ENCODE results near the gene ERGIC1. TPM values are rescaled to one million over a fixed set of nuclear protein-coding genes. Genes with fewer than 3 reads are reported as not detected.

ERGIC1 gene
- total RNA-seq, 4 donors from 2014 or later = 113 to 180 (median 143) TPM

- Histone ChIP-seq H3K4me3 (no peak overlapping the region), H3K4me1 (peaks cover 0 to 7% (median 0%) of the 10 kb centered on the region in 4 donors), H3K9me3 (no peaks in the 10 kb centered on the region), H3K27me3 (no peaks in the 10 kb centered on the region), H3K27ac (no peak overlapping the region), H3K36me3 (peaks cover 0 to 12% (median 0%) of the 10 kb centered on the region in 3 donors)
- TF ChIP-seq CTCF (IDR thresholded peaks at IDR 0.05) (no peak), POLR2A (IDR thresholded peaks at IDR 0.05) (no peak)
- DNase-seq = no peak
These were observed 120.7 kb downstream of the ERGIC1 start for GRCh38 chr5:172954751-172955159.

DNA sequence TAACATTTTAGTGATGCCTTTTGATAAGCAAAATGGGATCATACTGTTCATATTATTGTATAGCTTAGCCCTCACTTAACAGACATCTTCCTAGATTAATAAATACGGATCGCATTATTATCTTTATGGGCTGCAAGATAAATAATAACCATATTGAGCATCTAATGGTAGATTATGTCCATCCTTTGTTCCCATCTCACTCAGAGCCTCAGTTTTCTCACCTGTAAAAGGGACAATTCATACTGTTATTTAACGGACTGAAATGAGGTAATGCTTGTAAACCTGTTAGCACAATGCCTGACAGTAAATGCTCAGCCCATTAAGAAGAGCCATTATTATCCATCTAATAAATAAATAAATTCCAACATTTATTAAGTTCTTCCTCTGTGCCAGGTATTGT is 122.2 kb downstream of the ERGIC1 start:
- Histone ChIP-seq H3K27me3 (no peaks in the 10 kb centered on the region), H3K36me3 (peaks cover 0 to 7% (median 0%) of the 10 kb centered on the region in 3 donors), H3K4me1 (peaks cover 0 to 14% (median 2%) of the 10 kb centered on the region in 4 donors), H3K9me3 (no peaks in the 10 kb centered on the region), H3K27ac (no peak overlapping the region), H3K4me3 (no peak overlapping the region)
- TF ChIP-seq POLR2A (IDR thresholded peaks at IDR 0.05) (no peak), CTCF (IDR thresholded peaks at IDR 0.05) (no peak)
- no peak for DNase-seq

DNA sequence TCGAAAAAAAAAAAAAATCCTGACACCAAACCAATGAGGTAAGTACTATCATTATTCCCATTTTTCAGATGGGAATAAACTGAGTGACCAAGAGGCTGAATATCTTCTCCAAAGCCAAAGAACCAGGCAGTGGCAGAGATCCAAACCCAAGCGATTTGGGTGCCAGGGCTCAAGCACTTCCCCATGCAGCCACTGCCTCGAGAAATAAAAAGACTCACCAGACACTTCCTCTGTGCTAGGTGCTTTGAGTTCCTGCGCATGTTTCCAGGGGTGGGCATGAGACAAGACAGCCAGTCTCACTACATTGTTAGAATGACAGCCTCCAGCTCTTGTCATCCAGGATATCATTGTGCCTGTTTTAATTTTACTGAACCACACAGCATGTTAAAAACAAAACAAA is 122.9 kb downstream of the ERGIC1 start:
- peaks cover 0 to 6% (median 0%) of the 10 kb centered on the region in 3 donors for H3K36me3 ChIP-seq
- no peak overlapping the region for H3K27ac ChIP-seq
- no peaks in the 10 kb centered on the region for H3K9me3 ChIP-seq
- H3K4me1 ChIP-seq = peaks cover 0 to 14% (median 2%) of the 10 kb centered on the region in 4 donors
- DNase-seq = no peak
- no peaks in the 10 kb centered on the region for H3K27me3 ChIP-seq
- no peak for TF ChIP-seq POLR2A (IDR thresholded peaks at IDR 0.05)
- TF ChIP-seq CTCF (IDR thresholded peaks at IDR 0.05) = no peak
- H3K4me3 ChIP-seq = no peak overlapping the region

DNA sequence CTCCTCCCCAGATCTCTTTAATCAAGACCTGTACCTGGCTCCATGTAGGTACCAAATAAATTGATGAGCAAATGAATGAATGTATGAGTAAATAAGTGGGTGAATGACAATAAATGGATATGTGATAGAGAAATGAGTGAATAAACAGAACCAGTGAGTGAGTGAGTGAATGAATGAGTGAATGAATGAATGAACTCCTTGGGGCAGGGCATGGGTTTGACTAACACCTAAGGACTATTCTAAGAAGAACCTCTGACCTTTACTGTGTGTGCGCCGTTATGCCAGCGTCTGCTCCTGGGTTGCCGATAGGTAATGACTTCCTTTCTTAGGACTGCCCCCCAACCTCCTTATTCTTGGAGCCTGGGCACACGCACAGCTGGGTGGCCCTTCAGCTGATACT is 123.4 kb downstream of the ERGIC1 start:
- no peak overlapping the region for H3K27ac ChIP-seq

DNA sequence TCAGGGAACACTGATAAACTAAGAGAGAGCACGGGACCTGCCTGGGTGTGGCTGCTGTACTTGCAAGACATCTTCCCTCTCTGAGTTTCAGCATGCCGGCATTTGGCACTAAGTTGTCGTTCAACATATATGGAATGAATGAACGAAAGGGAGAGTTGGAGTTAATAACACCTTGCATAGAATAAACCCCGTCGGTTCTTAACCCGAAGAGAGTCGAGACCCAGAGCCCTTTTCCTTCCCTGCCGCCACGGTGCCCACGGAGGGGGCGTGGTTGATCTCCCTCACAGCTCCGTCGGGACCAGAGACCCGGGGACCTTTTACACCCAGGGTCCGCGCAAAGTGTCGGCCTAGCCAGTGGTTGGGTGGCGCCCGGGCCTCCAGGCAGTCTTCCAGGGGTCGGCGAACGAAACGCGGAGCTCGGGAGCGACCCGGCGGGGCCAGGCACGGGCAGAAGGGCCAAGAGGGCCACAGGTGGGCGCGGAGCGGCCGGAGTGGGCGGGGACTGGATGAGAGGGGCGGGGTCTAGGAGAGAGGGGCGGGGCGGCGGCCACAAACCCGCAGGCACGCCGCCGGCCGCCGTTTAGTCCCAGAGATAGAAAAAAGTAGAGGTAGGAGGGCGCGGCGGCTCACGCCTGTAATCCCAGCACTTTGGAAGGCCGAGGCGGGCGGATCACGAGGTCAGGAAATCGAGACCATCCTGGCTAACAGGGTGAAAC is 124.4 kb downstream of the ERGIC1 start:
- DNase-seq = peak; percentile 64 to 86 (median 85)
- peaks cover 0 to 14% (median 2%) of the 10 kb centered on the region in 4 donors for H3K4me1 ChIP-seq

More for the DNA sequence above, 123.4 kb downstream of the ERGIC1 start:
- TF ChIP-seq CTCF (IDR thresholded peaks at IDR 0.05) (no peak), POLR2A (IDR thresholded peaks at IDR 0.05) (no peak)
- Histone ChIP-seq H3K27me3 (no peaks in the 10 kb centered on the region), H3K4me3 (no peak overlapping the region), H3K4me1 (peaks cover 0 to 14% (median 2%) of the 10 kb centered on the region in 4 donors), H3K9me3 (no peaks in the 10 kb centered on the region), H3K36me3 (peaks cover 0 to 6% (median 0%) of the 10 kb centered on the region in 3 donors)
- DNase-seq = no peak

More for the DNA sequence above, 124.4 kb downstream of the ERGIC1 start:
- TF ChIP-seq CTCF (IDR thresholded peaks at IDR 0.05) (no peak), POLR2A (IDR thresholded peaks at IDR 0.05) (no peak)
- peak overlapping the region; percentile 75 to 84 (median 80) for H3K27ac ChIP-seq
- no peaks in the 10 kb centered on the region for H3K9me3 ChIP-seq
- H3K36me3 ChIP-seq = peaks cover 0 to 6% (median 0%) of the 10 kb centered on the region in 3 donors
- H3K27me3 ChIP-seq = no peaks in the 10 kb centered on the region
- H3K4me3 ChIP-seq = peak overlapping the region; percentile 65 to 92 (median 84)
